HL-60 (cell line): ENCODE results near the gene RBMS3.
"Not testable (repeated sequence)": the region's sequence is repeated elsewhere in the genome, so short reads cannot be mapped to it uniquely, and the experiment has no call there.

Experiments used
- DNase-seq, 2 experiments: peaks; one replicate each; pipeline ENCODE4 v3.0.0-alpha.2; 2010 to 2020; ENCODE audit warnings: low read depth in 1 of 2, low spot score in 1 of 2
- H3K27ac ChIP-seq: fragments of 250-450 bp; sonication (Bioruptor Pico); replicated peaks from 2 replicates; pipeline ENCODE4 v1.5.1; 2020; ENCODE audit warnings: mild to moderate bottlenecking, moderate library complexity
- H3K27me3 ChIP-seq: fragments of 250-450 bp; sonication (Bioruptor Pico); 2 replicates; pipeline ENCODE4 v1.5.1; 2021; ENCODE audit warnings: mild to moderate bottlenecking, moderate library complexity; ENCODE audit not compliant: insufficient read depth, poor library complexity, severe bottlenecking
- H3K4me3 ChIP-seq: replicated peaks from 2 replicates; pipeline ENCODE4 v1.5.1; 2011; ENCODE audit warnings: mild to moderate bottlenecking, control low read depth, low read length; ENCODE audit not compliant: insufficient read depth
- GABPA ChIP-seq: IDR thresholded peaks from 2 replicates; pipeline ENCODE4 v1.6.1; 2012; ENCODE audit warnings: low read depth
- POLR2AphosphoS5 ChIP-seq: IDR thresholded peaks from 2 replicates; pipeline ENCODE4 v1.6.1; 2012; ENCODE audit warnings: low read depth
- SPI1 ChIP-seq: IDR thresholded peaks from 2 replicates; pipeline ENCODE4 v1.6.1; 2012; ENCODE audit warnings: low read depth, mild to moderate bottlenecking, borderline replicate concordance
- TF ChIP-seq, protein P1 (sequence below): IDR thresholded peaks from 2 replicates; pipeline ENCODE4 v1.6.1; 2012; ENCODE audit warnings: low read depth; ENCODE audit not compliant: insufficient replicate concordance
- TF ChIP-seq, protein P2 (sequence below): IDR thresholded peaks from one replicate; pipeline ENCODE4 v1.5.1; 2011; ENCODE audit warnings: low read length, control low read depth, inconsistent platforms; ENCODE audit not compliant: insufficient read depth

The RBMS3 gene

DNA sequence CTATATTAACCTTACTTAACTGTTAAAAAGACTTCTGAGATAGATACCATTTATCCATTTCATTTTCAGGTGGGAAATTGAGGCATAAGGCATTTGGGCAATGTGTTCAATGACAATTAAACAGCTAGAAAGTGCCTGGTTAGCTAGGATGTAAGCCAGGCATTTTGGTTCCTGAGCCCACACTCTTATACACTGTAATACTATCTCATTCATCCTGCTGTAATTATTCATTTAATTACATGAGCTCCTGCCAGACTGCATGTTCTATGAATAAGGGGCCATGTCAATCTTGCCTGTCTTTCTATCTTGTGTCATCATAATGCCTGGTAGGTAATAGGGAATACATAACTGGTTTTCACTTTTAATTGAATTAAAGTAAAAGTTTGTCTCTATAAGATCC lies 74.0 kb downstream of the RBMS3 start:
- DNase-seq, result no peak
- no peaks in the 10 kb centered on the region for H3K27me3 ChIP-seq
- no peak overlapping the region for H3K27ac ChIP-seq
- H3K4me3 ChIP-seq, result no peak overlapping the region
- TF ChIP-seq GABPA, result no peak
- no peak for TF ChIP-seq POLR2AphosphoS5
- TF ChIP-seq, protein P1, sequence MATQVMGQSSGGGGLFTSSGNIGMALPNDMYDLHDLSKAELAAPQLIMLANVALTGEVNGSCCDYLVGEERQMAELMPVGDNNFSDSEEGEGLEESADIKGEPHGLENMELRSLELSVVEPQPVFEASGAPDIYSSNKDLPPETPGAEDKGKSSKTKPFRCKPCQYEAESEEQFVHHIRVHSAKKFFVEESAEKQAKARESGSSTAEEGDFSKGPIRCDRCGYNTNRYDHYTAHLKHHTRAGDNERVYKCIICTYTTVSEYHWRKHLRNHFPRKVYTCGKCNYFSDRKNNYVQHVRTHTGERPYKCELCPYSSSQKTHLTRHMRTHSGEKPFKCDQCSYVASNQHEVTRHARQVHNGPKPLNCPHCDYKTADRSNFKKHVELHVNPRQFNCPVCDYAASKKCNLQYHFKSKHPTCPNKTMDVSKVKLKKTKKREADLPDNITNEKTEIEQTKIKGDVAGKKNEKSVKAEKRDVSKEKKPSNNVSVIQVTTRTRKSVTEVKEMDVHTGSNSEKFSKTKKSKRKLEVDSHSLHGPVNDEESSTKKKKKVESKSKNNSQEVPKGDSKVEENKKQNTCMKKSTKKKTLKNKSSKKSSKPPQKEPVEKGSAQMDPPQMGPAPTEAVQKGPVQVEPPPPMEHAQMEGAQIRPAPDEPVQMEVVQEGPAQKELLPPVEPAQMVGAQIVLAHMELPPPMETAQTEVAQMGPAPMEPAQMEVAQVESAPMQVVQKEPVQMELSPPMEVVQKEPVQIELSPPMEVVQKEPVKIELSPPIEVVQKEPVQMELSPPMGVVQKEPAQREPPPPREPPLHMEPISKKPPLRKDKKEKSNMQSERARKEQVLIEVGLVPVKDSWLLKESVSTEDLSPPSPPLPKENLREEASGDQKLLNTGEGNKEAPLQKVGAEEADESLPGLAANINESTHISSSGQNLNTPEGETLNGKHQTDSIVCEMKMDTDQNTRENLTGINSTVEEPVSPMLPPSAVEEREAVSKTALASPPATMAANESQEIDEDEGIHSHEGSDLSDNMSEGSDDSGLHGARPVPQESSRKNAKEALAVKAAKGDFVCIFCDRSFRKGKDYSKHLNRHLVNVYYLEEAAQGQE, result no peak
- TF ChIP-seq, protein P2, sequence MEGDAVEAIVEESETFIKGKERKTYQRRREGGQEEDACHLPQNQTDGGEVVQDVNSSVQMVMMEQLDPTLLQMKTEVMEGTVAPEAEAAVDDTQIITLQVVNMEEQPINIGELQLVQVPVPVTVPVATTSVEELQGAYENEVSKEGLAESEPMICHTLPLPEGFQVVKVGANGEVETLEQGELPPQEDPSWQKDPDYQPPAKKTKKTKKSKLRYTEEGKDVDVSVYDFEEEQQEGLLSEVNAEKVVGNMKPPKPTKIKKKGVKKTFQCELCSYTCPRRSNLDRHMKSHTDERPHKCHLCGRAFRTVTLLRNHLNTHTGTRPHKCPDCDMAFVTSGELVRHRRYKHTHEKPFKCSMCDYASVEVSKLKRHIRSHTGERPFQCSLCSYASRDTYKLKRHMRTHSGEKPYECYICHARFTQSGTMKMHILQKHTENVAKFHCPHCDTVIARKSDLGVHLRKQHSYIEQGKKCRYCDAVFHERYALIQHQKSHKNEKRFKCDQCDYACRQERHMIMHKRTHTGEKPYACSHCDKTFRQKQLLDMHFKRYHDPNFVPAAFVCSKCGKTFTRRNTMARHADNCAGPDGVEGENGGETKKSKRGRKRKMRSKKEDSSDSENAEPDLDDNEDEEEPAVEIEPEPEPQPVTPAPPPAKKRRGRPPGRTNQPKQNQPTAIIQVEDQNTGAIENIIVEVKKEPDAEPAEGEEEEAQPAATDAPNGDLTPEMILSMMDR, result no peak
- TF ChIP-seq SPI1, result no peak

DNA sequence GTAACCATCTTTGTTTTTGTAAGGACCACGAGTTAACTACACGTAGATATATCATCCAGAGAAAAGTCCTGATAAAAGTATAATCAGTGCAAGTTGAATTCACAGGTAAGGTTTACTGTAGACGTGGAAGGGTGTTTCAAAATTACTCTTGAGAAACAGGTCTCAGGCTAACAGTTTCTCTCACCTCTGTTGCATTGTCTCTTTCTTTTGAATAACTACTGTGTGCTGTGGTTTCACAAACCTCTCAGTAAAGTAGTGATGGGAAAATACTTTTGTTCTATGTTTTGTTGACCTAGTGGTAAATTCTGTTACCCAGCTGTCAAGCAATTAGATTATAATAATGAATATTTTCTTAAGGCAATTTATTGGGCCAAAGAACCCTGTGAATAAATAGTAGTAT lies 75.2 kb downstream of the RBMS3 start:
- TF ChIP-seq SPI1 (no peak), POLR2AphosphoS5 (no peak), GABPA (no peak)
- TF ChIP-seq, protein P2, result no peak
- TF ChIP-seq, protein P1, result no peak
- Histone ChIP-seq H3K4me3 (no peak overlapping the region), H3K27ac (no peak overlapping the region), H3K27me3 (no peaks in the 10 kb centered on the region)
- DNase-seq, result no peak

DNA sequence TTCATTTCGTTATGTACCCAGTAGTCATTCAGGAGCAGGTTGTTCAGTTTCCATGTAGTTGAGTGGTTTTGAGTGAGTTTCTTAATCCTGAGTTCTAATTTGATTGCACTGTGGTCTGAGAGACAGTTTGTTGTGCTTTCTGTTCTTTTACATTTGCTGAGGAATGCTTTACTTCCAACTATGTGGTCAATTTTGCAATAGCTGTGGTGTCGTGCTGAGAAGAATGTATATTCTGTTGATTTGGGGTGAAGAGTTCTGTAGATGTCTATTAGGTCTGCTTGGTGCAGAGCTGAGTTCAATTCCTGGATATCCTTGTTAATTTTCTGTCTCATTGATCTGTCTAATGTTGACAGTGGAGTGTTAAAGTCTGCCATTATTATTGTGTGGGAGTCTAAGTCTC lies 79.4 kb downstream of the RBMS3 start:
- peak in 1 of 2 experiments; percentile 7 for DNase-seq

DNA sequence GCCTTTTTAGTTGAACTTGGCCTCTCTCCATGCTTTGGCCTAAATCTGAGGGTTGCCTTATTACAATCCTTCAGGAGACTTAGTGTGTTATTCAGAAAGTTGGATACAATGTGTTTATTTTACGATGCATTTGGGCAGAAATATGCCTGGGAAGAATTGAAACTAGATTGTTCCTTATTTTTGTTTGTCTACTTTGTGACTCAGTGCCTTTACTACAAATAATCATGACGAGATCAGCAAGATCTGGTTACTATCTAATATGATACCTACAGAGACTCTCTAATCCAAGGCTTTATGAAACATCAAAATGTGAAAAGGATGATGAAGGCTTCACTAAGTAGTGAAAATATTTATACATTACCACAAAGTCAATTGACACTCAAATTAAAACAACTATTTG lies 82.2 kb downstream of the RBMS3 start:
- H3K27ac ChIP-seq, result no peak overlapping the region
- TF ChIP-seq, protein P1, result no peak
- TF ChIP-seq, protein P2, result no peak
- TF ChIP-seq SPI1 (no peak), GABPA (no peak), POLR2AphosphoS5 (no peak)
- no peaks in the 10 kb centered on the region for H3K27me3 ChIP-seq
- no peak overlapping the region for H3K4me3 ChIP-seq
- DNase-seq, result no peak

More for the DNA sequence above, 79.4 kb downstream of the RBMS3 start:
- H3K4me3 ChIP-seq, H3K27me3 ChIP-seq, H3K27ac ChIP-seq: not testable (repeated sequence)
